ENCODE data around the gene MAPRE2. TPM values are rescaled to one million over a fixed set of nuclear protein-coding genes. Genes with fewer than 3 reads are reported as not detected.

The MAPRE2 gene
- total RNA-seq, 1 donor from 2014 or later: 23.4 TPM

DNA sequence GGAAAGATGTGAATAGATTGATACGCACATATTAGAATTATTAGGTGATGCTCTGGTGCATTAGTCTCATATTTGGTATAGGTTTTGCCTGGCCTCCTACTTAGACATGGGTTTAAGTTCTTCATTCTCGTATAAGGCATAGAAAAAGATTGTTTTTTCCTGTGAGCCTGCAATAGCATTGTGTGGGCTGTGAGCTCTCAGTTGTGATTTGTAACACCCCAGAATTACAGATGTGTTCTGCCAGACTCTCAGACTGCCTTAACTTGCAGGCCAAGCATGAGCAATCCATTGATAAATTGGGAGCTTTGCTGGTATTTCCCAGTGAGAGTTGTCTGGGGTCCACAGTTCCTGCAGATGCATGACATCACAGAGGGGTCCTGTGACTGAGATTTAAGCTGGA lies 95.7 kb downstream of the MAPRE2 start:
- H3K9me3 Mint-ChIP-seq (ENCODE audit: low read depth): no peaks in the 10 kb centered on the region
- DNase-seq (ENCODE audit: low spot score): no peak
- no peaks in the 10 kb centered on the region for H3K4me1 Mint-ChIP-seq (ENCODE audit: low read depth)
- no peaks in the 10 kb centered on the region for H3K27me3 Mint-ChIP-seq (ENCODE audit: low read depth)
- TF ChIP-seq, protein P1, sequence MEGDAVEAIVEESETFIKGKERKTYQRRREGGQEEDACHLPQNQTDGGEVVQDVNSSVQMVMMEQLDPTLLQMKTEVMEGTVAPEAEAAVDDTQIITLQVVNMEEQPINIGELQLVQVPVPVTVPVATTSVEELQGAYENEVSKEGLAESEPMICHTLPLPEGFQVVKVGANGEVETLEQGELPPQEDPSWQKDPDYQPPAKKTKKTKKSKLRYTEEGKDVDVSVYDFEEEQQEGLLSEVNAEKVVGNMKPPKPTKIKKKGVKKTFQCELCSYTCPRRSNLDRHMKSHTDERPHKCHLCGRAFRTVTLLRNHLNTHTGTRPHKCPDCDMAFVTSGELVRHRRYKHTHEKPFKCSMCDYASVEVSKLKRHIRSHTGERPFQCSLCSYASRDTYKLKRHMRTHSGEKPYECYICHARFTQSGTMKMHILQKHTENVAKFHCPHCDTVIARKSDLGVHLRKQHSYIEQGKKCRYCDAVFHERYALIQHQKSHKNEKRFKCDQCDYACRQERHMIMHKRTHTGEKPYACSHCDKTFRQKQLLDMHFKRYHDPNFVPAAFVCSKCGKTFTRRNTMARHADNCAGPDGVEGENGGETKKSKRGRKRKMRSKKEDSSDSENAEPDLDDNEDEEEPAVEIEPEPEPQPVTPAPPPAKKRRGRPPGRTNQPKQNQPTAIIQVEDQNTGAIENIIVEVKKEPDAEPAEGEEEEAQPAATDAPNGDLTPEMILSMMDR (IDR thresholded peaks at IDR 0.05): no peak
- H3K27ac Mint-ChIP-seq (ENCODE audit: unreplicated experiment): no peak overlapping the region
- peaks cover 15% of the 10 kb centered on the region for H3K36me3 Mint-ChIP-seq (ENCODE audit: low read depth)
- no peak overlapping the region for H3K4me3 Mint-ChIP-seq (ENCODE audit: unreplicated experiment)

DNA sequence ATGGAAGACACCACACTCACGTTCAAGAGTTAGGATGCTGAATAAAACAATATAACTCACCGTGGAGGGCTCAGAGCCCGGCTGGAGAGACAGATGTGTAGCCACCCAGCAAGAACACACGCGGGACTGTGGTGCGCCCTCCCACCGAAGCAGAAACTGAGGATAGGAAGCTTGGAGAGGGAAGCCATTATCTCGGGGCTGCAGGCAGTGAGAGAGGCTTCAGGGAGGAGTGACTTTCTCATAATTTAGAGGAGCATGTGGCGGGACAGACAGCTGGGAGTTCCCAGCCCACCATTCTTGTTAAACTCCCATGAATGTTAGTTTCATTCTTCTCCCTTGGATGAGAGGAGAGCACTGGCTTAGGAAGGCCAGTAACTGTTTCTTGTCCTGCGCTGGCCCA lies 96.4 kb downstream of the MAPRE2 start:
- TF ChIP-seq, protein P1 (IDR thresholded peaks at IDR 0.05): no peak
- Mint-ChIP-seq H3K36me3 (ENCODE audit: low read depth) (peaks cover 13% of the 10 kb centered on the region), H3K27me3 (ENCODE audit: low read depth) (no peaks in the 10 kb centered on the region), H3K9me3 (ENCODE audit: low read depth) (no peaks in the 10 kb centered on the region), H3K4me3 (ENCODE audit: unreplicated experiment) (no peak overlapping the region), H3K4me1 (ENCODE audit: low read depth) (no peaks in the 10 kb centered on the region), H3K27ac (ENCODE audit: unreplicated experiment) (no peak overlapping the region)
- no peak for DNase-seq (ENCODE audit: low spot score)

DNA sequence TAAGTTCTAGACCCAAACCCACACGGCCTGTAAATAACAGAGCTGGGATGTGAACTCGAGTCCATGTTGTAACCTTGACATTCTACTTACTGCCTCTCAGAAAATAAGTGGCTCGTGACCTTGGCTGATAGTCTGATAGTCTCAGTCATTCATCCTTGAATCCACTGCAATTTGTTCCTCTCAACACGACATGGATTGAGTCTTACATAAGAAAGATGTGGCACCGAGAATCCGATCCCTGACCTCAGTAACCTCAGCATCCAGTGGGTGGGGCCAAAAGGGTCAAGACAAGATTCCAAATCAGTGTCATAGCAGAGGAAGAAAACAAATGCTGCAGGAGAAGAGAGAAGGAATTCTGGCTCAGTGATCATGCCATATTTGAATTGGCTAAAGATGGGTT lies 97.6 kb downstream of the MAPRE2 start:
- Mint-ChIP-seq H3K27me3 (ENCODE audit: low read depth) (no peaks in the 10 kb centered on the region), H3K27ac (ENCODE audit: unreplicated experiment) (no peak overlapping the region), H3K4me1 (ENCODE audit: low read depth) (no peaks in the 10 kb centered on the region), H3K9me3 (ENCODE audit: low read depth) (no peaks in the 10 kb centered on the region), H3K36me3 (ENCODE audit: low read depth) (peaks cover 13% of the 10 kb centered on the region), H3K4me3 (ENCODE audit: unreplicated experiment) (no peak overlapping the region)
- DNase-seq (ENCODE audit: low spot score): no peak
- TF ChIP-seq, protein P1 (IDR thresholded peaks at IDR 0.05): no peak

DNA sequence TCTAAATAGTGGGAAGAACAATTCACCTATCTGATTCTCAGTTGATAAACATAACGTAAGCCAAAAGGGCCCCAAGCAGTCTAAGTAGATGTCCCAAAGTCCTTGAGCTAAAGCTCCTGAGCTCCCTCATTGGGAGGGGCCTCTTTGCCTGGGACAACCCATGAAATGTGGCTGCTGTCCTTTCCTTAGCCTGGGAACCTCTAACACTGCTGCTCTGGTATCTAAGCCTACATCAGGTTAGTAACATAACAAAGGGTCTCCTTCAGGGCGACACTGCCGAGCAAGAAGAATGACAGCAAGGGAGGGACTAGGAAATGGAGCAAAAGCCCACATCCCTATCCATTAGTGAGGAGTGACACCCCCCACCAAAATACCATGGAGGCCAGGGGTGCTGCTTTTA lies 98.3 kb downstream of the MAPRE2 start:
- H3K27me3 Mint-ChIP-seq (ENCODE audit: low read depth): no peaks in the 10 kb centered on the region
- TF ChIP-seq, protein P1 (IDR thresholded peaks at IDR 0.05): no peak

DNA sequence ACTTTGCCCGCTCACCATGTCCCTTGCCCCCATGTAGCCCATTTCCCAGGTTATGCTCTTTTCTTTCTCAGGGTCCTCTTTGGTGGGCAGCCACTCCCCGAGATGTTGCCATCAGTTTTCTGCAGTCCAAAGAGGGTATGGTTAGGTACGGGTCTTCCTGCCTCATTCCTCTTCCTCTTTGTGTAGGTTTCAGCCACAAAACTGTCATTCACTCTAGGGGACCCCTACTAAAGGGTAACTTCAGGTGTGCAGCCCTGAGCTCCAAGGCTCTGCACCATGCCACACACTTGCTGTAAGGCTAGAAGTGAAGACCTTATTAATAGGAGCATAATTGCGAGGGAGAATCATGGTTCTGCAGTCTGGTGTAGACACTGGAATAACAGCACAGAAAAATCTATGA lies 99.9 kb downstream of the MAPRE2 start:
- Mint-ChIP-seq H3K27me3 (ENCODE audit: low read depth) (no peaks in the 10 kb centered on the region), H3K4me3 (ENCODE audit: unreplicated experiment) (no peak overlapping the region), H3K9me3 (ENCODE audit: low read depth) (no peaks in the 10 kb centered on the region), H3K36me3 (ENCODE audit: low read depth) (peaks cover 13% of the 10 kb centered on the region), H3K4me1 (ENCODE audit: low read depth) (no peaks in the 10 kb centered on the region), H3K27ac (ENCODE audit: unreplicated experiment) (no peak overlapping the region)
- no peak for DNase-seq (ENCODE audit: low spot score)
- TF ChIP-seq, protein P1 (IDR thresholded peaks at IDR 0.05): no peak

More for the DNA sequence above, 98.3 kb downstream of the MAPRE2 start:
- DNase-seq (ENCODE audit: low spot score): no peak
- H3K27ac Mint-ChIP-seq (ENCODE audit: unreplicated experiment): no peak overlapping the region
- H3K4me1 Mint-ChIP-seq (ENCODE audit: low read depth): no peaks in the 10 kb centered on the region
- H3K9me3 Mint-ChIP-seq (ENCODE audit: low read depth): no peaks in the 10 kb centered on the region
- H3K36me3 Mint-ChIP-seq (ENCODE audit: low read depth): peaks cover 13% of the 10 kb centered on the region
- H3K4me3 Mint-ChIP-seq (ENCODE audit: unreplicated experiment): no peak overlapping the region

Measured in chondrocyte (in vitro differentiated cells).